Gastrocnemius medialis (tissue), 4 donors: Measurements from ENCODE around the gene YBEY. TPM values are rescaled to one million over a fixed set of nuclear protein-coding genes. Genes with fewer than 3 reads are reported as not detected.

Experiments
- ATAC-seq, 2 donors: fragments of 150-250 bp; one replicate each; pipeline ENCODE4 v1.9.1; 2016
- DNase-seq, 2 donors: peaks; one replicate each; pipeline ENCODE4 v3.0.0-alpha.2; 2019
- H3K27ac ChIP-seq, 4 donors: fragments of 200-600 bp; sonication (generic); 1 replicate in 1 of 4; 2 replicates in 3 of 4; pipeline ENCODE4 v1.5.1; 2016 to 2018; ENCODE audit warnings: mild to moderate bottlenecking in 2 of 4, moderate library complexity in 1 of 4
- H3K27me3 ChIP-seq, 3 donors: fragments of 200-600 bp; sonication (generic) in 2 of 3; 1 replicate in 1 of 3; 2 replicates in 2 of 3; pipeline versions ENCODE4 v1.5.1 to v1.6.0; 2016 to 2019; ENCODE audit warnings: mild to moderate bottlenecking in 1 of 3, moderate library complexity in 1 of 3
- H3K36me3 ChIP-seq, 2 donors: fragments of 200-600 bp; sonication (generic) in 1 of 2; one replicate each; pipeline ENCODE4 v1.5.1; 2017 to 2018
- H3K4me1 ChIP-seq, 2 donors: fragments of 200-600 bp; sonication (generic) in 1 of 2; one replicate each; pipeline ENCODE4 v1.5.1; 2016 to 2017; ENCODE audit warnings: mild to moderate bottlenecking in 2 of 2
- H3K4me3 ChIP-seq, 4 donors: fragments of 200-600 bp; sonication (generic) in 3 of 4; 1 replicate in 1 of 4; 2 replicates in 3 of 4; pipeline ENCODE4 v1.5.1; 2016 to 2019; ENCODE audit warnings: mild to moderate bottlenecking in 2 of 4
- H3K9me3 ChIP-seq, 3 donors: fragments of 200-600 bp; sonication (generic) in 2 of 3; 1 replicate in 1 of 3; 2 replicates in 2 of 3; pipeline ENCODE4 v1.5.1; 2016 to 2019
- POLR2A ChIP-seq, 2 donors: fragments of 450-650 bp; IDR thresholded peaks; one replicate each; pipeline ENCODE4 v1.6.1; 2017; ENCODE audit warnings: antibody characterized with exemption in 2 of 2, mild to moderate bottlenecking in 2 of 2, moderate library complexity in 2 of 2
- in situ Hi-C, 4 donors: fragments of 200-750 bp; cut with MboI; loops; one replicate each; pipeline versions ENCODE4 v1.15.0 to v1.8.0; 2017; ENCODE audit warnings: low sequenced_read_pairs in 4 of 4
- intact Hi-C: fragments of 100-400 bp; cut with DNase I; formaldehyde crosslinking; loops from one replicate; pipeline ENCODE4 v1.15.1; 2023; ENCODE audit warnings: low total_unique reads
- total RNA-seq, 4 donors: library from RNA; depleted of rRNA; stranded (reverse); fragments of >200 nt; gene quantifications; one replicate each; pipeline versions ENCODE4 v1.1.0 to v1.2.3, GENCODE V29; 2016
- TF ChIP-seq, protein P1 (sequence below), 5 experiments: fragments of 450-650 bp in 3 of 5; fragments of 200-600 bp in 2 of 5; sonication (generic) in 2 of 5; IDR thresholded peaks in 4 of 5; conservative IDR thresholded peaks in 1 of 5; 1 replicate in 4 of 5; 2 replicates in 1 of 5; pipeline ENCODE4 v1.5.1; 2016 to 2019; ENCODE audit warnings: antibody characterized with exemption in 5 of 5, mild to moderate bottlenecking in 3 of 5, moderate library complexity in 3 of 5

The YBEY gene
- total RNA-seq, 4 donors from 2014 or later, result 11.3 to 27.9 (median 18.7) TPM

DNA sequence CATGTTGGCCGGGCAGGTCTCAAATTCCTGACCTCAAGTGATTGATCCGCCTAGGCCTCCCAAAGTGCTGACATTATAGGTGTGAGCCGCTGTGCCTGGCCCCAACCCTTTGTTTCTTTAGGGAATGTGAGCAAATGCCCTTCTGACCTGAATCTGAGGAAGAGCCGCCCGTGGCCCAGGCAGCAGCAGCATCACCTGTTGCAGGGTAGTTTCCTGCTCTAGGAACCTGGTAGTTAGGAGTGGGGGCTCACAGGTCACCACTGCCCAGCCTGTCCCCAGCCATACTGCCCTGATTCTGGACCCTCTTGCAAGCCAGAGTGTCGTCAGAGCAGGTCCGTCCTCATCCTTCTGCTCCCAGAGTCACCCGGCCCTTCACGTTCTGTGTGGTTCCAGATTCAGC, 13.0 kb downstream of the YBEY start:
- Histone ChIP-seq H3K9me3 (no peaks in the 10 kb centered on the region), H3K4me1 (peaks cover 9 to 11% of the 10 kb centered on the region in 2 donors), H3K36me3 (no peaks in the 10 kb centered on the region), H3K4me3 (no peak overlapping the region), H3K27ac (no peak overlapping the region), H3K27me3 (peaks cover 7 to 27% (median 14%) of the 10 kb centered on the region in 3 donors)
- DNase-seq (no peak), ATAC-seq (no peak)
- no peak for TF ChIP-seq POLR2A (IDR thresholded peaks at IDR 0.05)
- TF ChIP-seq, protein P1, sequence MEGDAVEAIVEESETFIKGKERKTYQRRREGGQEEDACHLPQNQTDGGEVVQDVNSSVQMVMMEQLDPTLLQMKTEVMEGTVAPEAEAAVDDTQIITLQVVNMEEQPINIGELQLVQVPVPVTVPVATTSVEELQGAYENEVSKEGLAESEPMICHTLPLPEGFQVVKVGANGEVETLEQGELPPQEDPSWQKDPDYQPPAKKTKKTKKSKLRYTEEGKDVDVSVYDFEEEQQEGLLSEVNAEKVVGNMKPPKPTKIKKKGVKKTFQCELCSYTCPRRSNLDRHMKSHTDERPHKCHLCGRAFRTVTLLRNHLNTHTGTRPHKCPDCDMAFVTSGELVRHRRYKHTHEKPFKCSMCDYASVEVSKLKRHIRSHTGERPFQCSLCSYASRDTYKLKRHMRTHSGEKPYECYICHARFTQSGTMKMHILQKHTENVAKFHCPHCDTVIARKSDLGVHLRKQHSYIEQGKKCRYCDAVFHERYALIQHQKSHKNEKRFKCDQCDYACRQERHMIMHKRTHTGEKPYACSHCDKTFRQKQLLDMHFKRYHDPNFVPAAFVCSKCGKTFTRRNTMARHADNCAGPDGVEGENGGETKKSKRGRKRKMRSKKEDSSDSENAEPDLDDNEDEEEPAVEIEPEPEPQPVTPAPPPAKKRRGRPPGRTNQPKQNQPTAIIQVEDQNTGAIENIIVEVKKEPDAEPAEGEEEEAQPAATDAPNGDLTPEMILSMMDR (IDR thresholded peaks at IDR 0.05 in 4 of 5, conservative IDR thresholded peaks at IDR 0.05 in 1 of 5), result no peak
- intact Hi-C loops (no loop called here), in situ Hi-C loops (no loop called here)

DNA sequence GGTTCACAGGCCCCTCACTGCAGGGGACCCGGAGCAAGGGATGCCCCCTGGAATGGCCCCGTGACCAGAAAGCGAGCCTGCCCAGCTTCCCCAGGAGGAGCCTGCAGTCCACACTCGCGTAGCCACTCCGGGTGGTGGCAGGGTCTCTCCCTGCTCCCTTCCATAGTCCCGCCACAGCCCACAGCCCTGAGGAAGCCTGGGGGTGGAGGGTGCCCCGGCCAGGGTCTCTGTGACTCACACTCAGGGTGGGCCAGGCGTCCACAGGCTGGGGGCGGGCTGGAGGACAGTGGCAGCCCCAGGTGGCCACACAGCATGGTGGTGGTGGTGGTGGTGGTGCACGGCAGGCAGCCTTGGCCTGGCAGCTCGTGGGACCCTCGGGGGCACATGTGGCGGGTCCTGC, 15.6 kb downstream of the YBEY start:
- H3K4me1 ChIP-seq, result peaks cover 5 to 11% of the 10 kb centered on the region in 2 donors
- intact Hi-C loops (no loop called here), in situ Hi-C loops (no loop called here)
- H3K27ac ChIP-seq, result no peak overlapping the region
- TF ChIP-seq, protein P1 (IDR thresholded peaks at IDR 0.05 in 4 of 5, conservative IDR thresholded peaks at IDR 0.05 in 1 of 5), result no peak
- no peak for TF ChIP-seq POLR2A (IDR thresholded peaks at IDR 0.05)
- no peaks in the 10 kb centered on the region for H3K36me3 ChIP-seq
- no peak overlapping the region for H3K4me3 ChIP-seq
- ATAC-seq (no peak), DNase-seq (no peak)
- peaks cover 7 to 22% (median 14%) of the 10 kb centered on the region in 3 donors for H3K27me3 ChIP-seq
- H3K9me3 ChIP-seq, result no peaks in the 10 kb centered on the region

DNA sequence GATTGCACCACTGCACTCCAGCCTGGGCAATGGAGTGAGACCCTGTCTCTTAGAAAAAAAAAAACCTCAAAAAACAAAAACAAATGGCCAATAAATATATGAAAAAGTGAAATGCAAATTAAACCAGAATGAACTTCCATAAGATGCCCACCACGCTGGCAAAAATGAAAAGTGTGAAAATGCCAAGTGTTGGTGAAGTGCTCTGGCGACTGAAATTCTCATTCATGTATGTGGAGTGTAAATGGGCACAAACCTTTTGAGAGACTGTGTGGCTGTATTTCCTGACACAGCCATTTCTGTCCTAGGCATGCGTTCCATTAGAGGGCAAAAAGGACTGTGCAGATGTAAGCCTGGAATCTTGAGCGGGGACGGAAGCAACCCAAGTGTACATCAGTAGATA, 18.3 kb downstream of the YBEY start:
- intact Hi-C loops (no loop called here), in situ Hi-C loops (no loop called here)
- no peaks in the 10 kb centered on the region for H3K36me3 ChIP-seq
- TF ChIP-seq POLR2A (IDR thresholded peaks at IDR 0.05), result no peak
- TF ChIP-seq, protein P1 (IDR thresholded peaks at IDR 0.05 in 4 of 5, conservative IDR thresholded peaks at IDR 0.05 in 1 of 5), result no peak
- DNase-seq, result no peak
- no peak for ATAC-seq
- H3K4me1 ChIP-seq, result no peaks in the 10 kb centered on the region
- H3K4me3 ChIP-seq, result no peak overlapping the region
- no peaks in the 10 kb centered on the region for H3K9me3 ChIP-seq
- peaks cover 0 to 7% (median 0%) of the 10 kb centered on the region in 3 donors for H3K27me3 ChIP-seq
- no peak overlapping the region for H3K27ac ChIP-seq

DNA sequence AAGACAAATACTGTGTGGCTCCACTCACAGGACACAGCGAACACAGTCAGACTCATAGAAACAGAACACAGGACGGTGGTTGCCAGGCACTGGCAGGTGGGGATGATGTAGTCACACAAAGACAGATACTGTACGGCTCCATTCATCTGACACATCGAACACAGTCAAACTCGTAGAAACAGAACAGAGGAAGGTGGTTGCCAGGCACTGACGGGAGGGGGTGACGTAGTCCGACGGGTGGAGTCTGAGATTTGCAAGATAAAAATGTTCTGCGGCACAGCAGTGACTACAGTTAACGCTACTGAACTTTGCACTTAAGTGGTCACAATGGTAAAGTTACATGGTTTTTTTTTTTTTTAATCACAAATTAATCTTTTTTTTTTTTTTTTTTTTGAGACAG, 18.8 kb downstream of the YBEY start:
- H3K9me3 ChIP-seq, result no peaks in the 10 kb centered on the region
- intact Hi-C loops, result no loop called here
- TF ChIP-seq POLR2A (IDR thresholded peaks at IDR 0.05), result no peak
- TF ChIP-seq, protein P1 (IDR thresholded peaks at IDR 0.05 in 4 of 5, conservative IDR thresholded peaks at IDR 0.05 in 1 of 5), result no peak
- H3K4me3 ChIP-seq, result no peak overlapping the region
- peaks cover 0 to 2% (median 0%) of the 10 kb centered on the region in 3 donors for H3K27me3 ChIP-seq
- no peaks in the 10 kb centered on the region for H3K36me3 ChIP-seq
- no peak for ATAC-seq
- in situ Hi-C loops, result no loop called here
- no peak for DNase-seq
- H3K4me1 ChIP-seq, result no peaks in the 10 kb centered on the region
- no peak overlapping the region for H3K27ac ChIP-seq

DNA sequence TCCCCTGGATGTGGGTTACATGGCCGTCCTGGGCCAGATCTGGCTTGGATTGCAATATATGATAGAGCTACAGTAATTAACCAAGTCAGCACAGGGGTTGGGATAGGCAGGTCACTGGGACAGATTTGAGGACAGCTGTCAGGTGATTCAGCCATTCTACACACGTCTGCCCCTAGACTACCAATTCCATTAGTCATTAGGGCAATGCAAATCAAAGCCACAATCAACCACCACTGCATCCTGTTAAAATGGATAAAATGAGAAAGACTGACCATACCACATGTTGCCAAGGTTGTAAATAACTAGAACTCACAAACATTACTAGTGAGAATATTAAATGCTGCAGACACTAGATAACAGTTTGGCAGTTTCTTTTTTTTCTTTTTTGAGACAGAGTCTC, 21.5 kb downstream of the YBEY start:
- Histone ChIP-seq H3K36me3 (no peaks in the 10 kb centered on the region), H3K27ac (no peak overlapping the region)

More for the DNA sequence above, 21.5 kb downstream of the YBEY start:
- Histone ChIP-seq H3K4me1 (no peaks in the 10 kb centered on the region), H3K9me3 (no peaks in the 10 kb centered on the region), H3K27me3 (no peaks in the 10 kb centered on the region), H3K4me3 (no peak overlapping the region)
- TF ChIP-seq POLR2A (IDR thresholded peaks at IDR 0.05), result no peak
- TF ChIP-seq, protein P1 (IDR thresholded peaks at IDR 0.05 in 4 of 5, conservative IDR thresholded peaks at IDR 0.05 in 1 of 5), result no peak
- in situ Hi-C loops (no loop called here), intact Hi-C loops (no loop called here)
- DNase-seq, result no peak
- ATAC-seq, result no peak
